HEK293 (cell line): ENCODE measurements around the gene EGFL8.

ENCODE experiments used
- CTCF ChIA-PET: fragments of 350-600 bp; formaldehyde crosslinking; extraction: SDS; loops from one replicate; lab custom pipeline; 2021; ENCODE audit warnings: antibody characterized with exemption; lab: Yijun Ruan, JAX
- POLR2A ChIA-PET: fragments of 300-600 bp; formaldehyde crosslinking; extraction: SDS; loops from one replicate; lab custom pipeline; 2020; ENCODE audit warnings: antibody characterized with exemption, inconsistent platforms; lab: Yijun Ruan, JAX
- H3K27ac ChIP-seq: fragments of 200-500 bp; sonication (Bioruptor generic); 2 replicates; pipeline ENCODE4 v1.5.1; 2014; ENCODE audit warnings: low read depth, low read length, control low read depth, inconsistent platforms; ENCODE audit errors: extremely low read depth
- H3K36me3 ChIP-seq, 2 experiments: fragments of 200-500 bp in 1 of 2; sonication (Bioruptor generic) in 1 of 2; 1 replicate in 1 of 2; 2 replicates in 1 of 2; pipeline ENCODE4 v1.5.1; 2014 to 2017; ENCODE audit warnings: inconsistent platforms in 2 of 2, low read length in 2 of 2; ENCODE audit not compliant: control insufficient read depth in 2 of 2, insufficient read depth in 1 of 2
- H3K4me1 ChIP-seq: fragments of 200-500 bp; sonication (Bioruptor generic); 2 replicates; pipeline ENCODE4 v1.5.1; 2014; ENCODE audit warnings: mild to moderate bottlenecking, low read length, inconsistent platforms; ENCODE audit not compliant: control insufficient read depth, insufficient read depth
- H3K4me3 ChIP-seq: 2 replicates; pipeline ENCODE4 v1.5.1; 2011; ENCODE audit warnings: low read depth, mild to moderate bottlenecking, control low read depth, low read length, moderate library complexity
- H3K9me3 ChIP-seq: fragments of 200-500 bp; sonication (Bioruptor generic); 2 replicates; pipeline ENCODE4 v1.5.1; 2014; ENCODE audit warnings: low read depth, low read length, inconsistent platforms; ENCODE audit not compliant: control insufficient read depth, insufficient read depth
- EGR2 ChIP-seq: fragments of 450-650 bp; formaldehyde crosslinking; IDR thresholded peaks from 2 replicates; pipeline ENCODE4 v1.5.1; 2016; ENCODE audit warnings: low read depth, missing biosample characterization, missing genetic modification characterization
- IKZF3 ChIP-seq: fragments of 450-650 bp; IDR thresholded peaks from 2 replicates; pipeline ENCODE4 v1.5.0; 2018; ENCODE audit warnings: missing biosample characterization, mild to moderate bottlenecking, missing genetic modification characterization, moderate library complexity
- KLF7 ChIP-seq: fragments of 450-650 bp; formaldehyde crosslinking; IDR thresholded peaks from 2 replicates; pipeline ENCODE4 v1.5.1; 2016; ENCODE audit warnings: missing biosample characterization, missing genetic modification characterization, borderline replicate concordance
- KLF8 ChIP-seq: fragments of 450-650 bp; formaldehyde crosslinking; IDR thresholded peaks from 2 replicates; pipeline ENCODE4 v1.5.1; 2016; ENCODE audit warnings: missing biosample characterization, missing genetic modification characterization
- KLF9 ChIP-seq: fragments of 450-650 bp; formaldehyde crosslinking; IDR thresholded peaks from 2 replicates; pipeline ENCODE4 v1.5.1; 2016; ENCODE audit warnings: missing biosample characterization, missing genetic modification characterization, low read depth
- MYNN ChIP-seq: fragments of 450-650 bp; formaldehyde crosslinking; IDR thresholded peaks from 2 replicates; pipeline ENCODE4 v1.5.1; 2016; ENCODE audit warnings: missing biosample characterization, missing genetic modification characterization, borderline replicate concordance
- SCRT1 ChIP-seq: fragments of 450-650 bp; formaldehyde crosslinking; IDR thresholded peaks from 2 replicates; pipeline ENCODE4 v1.5.1; 2016; ENCODE audit warnings: missing biosample characterization, missing genetic modification characterization, borderline replicate concordance
- SP2 ChIP-seq: fragments of 450-650 bp; formaldehyde crosslinking; IDR thresholded peaks from 2 replicates; pipeline ENCODE4 v1.5.1; 2016; ENCODE audit warnings: missing biosample characterization, missing genetic modification characterization
- SP3 ChIP-seq: fragments of 450-650 bp; formaldehyde crosslinking; IDR thresholded peaks from 2 replicates; pipeline ENCODE4 v1.5.1; 2016; ENCODE audit warnings: missing biosample characterization, missing genetic modification characterization
- TCF7L2 ChIP-seq: IDR thresholded peaks from 2 replicates; pipeline ENCODE4 v1.6.1; 2011; ENCODE audit warnings: low read depth, mild to moderate bottlenecking, inconsistent platforms, low read length, moderate library complexity, borderline replicate concordance
- YY2 ChIP-seq: fragments of 450-650 bp; formaldehyde crosslinking; IDR thresholded peaks from 2 replicates; pipeline ENCODE4 v1.5.1; 2016; ENCODE audit warnings: missing biosample characterization, missing genetic modification characterization
- ZBTB17 ChIP-seq: fragments of 450-650 bp; formaldehyde crosslinking; IDR thresholded peaks from 2 replicates; pipeline ENCODE4 v1.5.1; 2016; ENCODE audit warnings: missing biosample characterization, missing genetic modification characterization
- ZFP37 ChIP-seq: fragments of 450-650 bp; formaldehyde crosslinking; IDR thresholded peaks from 2 replicates; pipeline ENCODE4 v1.5.1; 2016; ENCODE audit warnings: missing biosample characterization, missing genetic modification characterization
- ZNF132 ChIP-seq: fragments of 450-650 bp; formaldehyde crosslinking; IDR thresholded peaks from 2 replicates; pipeline ENCODE4 v1.5.1; 2017; ENCODE audit warnings: missing biosample characterization, missing genetic modification characterization, borderline replicate concordance
- ZNF174 ChIP-seq: fragments of 450-650 bp; formaldehyde crosslinking; IDR thresholded peaks from 2 replicates; pipeline ENCODE4 v1.5.0; 2017; ENCODE audit warnings: missing biosample characterization, mild to moderate bottlenecking, missing genetic modification characterization
- ZNF302 ChIP-seq: fragments of 450-650 bp; formaldehyde crosslinking; IDR thresholded peaks from 2 replicates; pipeline ENCODE4 v1.5.1; 2016; ENCODE audit warnings: missing biosample characterization, missing genetic modification characterization, low read depth
- ZNF311 ChIP-seq: fragments of 450-650 bp; formaldehyde crosslinking; IDR thresholded peaks from 2 replicates; pipeline ENCODE4 v1.5.1; 2017; ENCODE audit warnings: missing biosample characterization, missing genetic modification characterization, borderline replicate concordance
- ZNF350 ChIP-seq: fragments of 450-650 bp; formaldehyde crosslinking; IDR thresholded peaks from 2 replicates; pipeline ENCODE4 v1.5.0; 2017; ENCODE audit warnings: missing biosample characterization, mild to moderate bottlenecking, missing genetic modification characterization
- ZNF354C ChIP-seq: fragments of 450-650 bp; formaldehyde crosslinking; IDR thresholded peaks from 2 replicates; pipeline ENCODE4 v1.5.1; 2016; ENCODE audit warnings: missing biosample characterization, missing genetic modification characterization, low read depth, borderline replicate concordance
- ZNF366 ChIP-seq: fragments of 450-650 bp; formaldehyde crosslinking; conservative IDR thresholded peaks from 2 replicates; pipeline ENCODE4 v1.5.1; 2016; ENCODE audit warnings: missing biosample characterization, missing genetic modification characterization
- ZNF600 ChIP-seq: fragments of 450-650 bp; formaldehyde crosslinking; IDR thresholded peaks from 2 replicates; pipeline ENCODE4 v1.5.1; 2016; ENCODE audit warnings: missing biosample characterization, missing genetic modification characterization
- ZNF623 ChIP-seq: fragments of 450-650 bp; formaldehyde crosslinking; IDR thresholded peaks from 2 replicates; pipeline ENCODE4 v1.5.1; 2016; ENCODE audit warnings: missing biosample characterization, missing genetic modification characterization
- ZNF747 ChIP-seq: fragments of 450-650 bp; formaldehyde crosslinking; IDR thresholded peaks from 2 replicates; pipeline ENCODE4 v1.5.1; 2016; ENCODE audit warnings: missing biosample characterization, missing genetic modification characterization
- TF ChIP-seq, protein P1 (sequence below): IDR thresholded peaks from 2 replicates; pipeline ENCODE4 v1.6.1; 2011; ENCODE audit warnings: mild to moderate bottlenecking, low read depth, low read length, borderline replicate concordance
- TF ChIP-seq, protein P2 (sequence below): fragments of 450-650 bp; formaldehyde crosslinking; IDR thresholded peaks from 2 replicates; pipeline ENCODE4 v1.5.1; 2016; ENCODE audit warnings: missing biosample characterization, missing genetic modification characterization
- TF ChIP-seq, protein P3 (sequence below): sonication (generic); formaldehyde crosslinking; IDR thresholded peaks from 2 replicates; pipeline ENCODE4 v1.8.1; 2022; ENCODE audit warnings: mild to moderate bottlenecking, moderate library complexity, missing genetic modification reagents
- TF ChIP-seq, protein P4 (sequence below): fragments of 450-650 bp; formaldehyde crosslinking; IDR thresholded peaks from 2 replicates; pipeline ENCODE4 v1.5.1; 2016; ENCODE audit warnings: missing biosample characterization, missing genetic modification characterization
- TF ChIP-seq, protein P5 (sequence below): fragments of 450-650 bp; formaldehyde crosslinking; IDR thresholded peaks from 2 replicates; pipeline ENCODE4 v1.5.1; 2016; ENCODE audit warnings: missing biosample characterization, missing genetic modification characterization

Gene EGFL8

DNA sequence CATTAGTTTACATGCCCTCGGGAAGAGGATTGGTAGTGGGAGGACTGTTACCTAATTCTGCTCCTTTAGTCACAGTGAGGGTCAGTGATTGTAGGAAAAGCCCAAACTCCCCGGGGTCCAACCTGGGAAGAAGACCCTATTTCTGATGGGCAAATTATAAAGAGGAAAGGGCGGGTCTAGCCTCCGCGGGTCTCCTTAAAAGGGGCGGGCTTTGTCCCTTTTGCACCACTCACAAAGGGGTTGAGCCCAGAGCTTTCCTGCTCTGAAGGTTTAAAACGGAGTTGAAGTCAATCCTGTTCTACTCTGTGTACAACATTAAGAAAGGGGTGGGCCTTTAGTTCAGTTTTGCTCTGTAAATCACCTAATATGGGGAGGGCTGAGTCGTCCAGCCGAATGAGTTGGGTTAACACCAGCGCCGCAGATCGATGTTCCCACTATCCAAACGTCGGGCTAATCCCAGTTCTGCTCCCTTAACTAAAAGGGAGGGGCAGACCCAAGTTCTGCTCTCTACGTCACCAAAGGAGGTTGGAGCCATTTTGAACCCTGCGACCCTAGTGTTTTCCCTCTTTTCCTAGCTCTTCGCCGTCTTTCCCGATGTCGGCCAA is 12.9 kb downstream of the EGFL8 start (continued):
- TF ChIP-seq ZNF132 (tag by site-specific recombination): no peak
- TF ChIP-seq, protein P1, sequence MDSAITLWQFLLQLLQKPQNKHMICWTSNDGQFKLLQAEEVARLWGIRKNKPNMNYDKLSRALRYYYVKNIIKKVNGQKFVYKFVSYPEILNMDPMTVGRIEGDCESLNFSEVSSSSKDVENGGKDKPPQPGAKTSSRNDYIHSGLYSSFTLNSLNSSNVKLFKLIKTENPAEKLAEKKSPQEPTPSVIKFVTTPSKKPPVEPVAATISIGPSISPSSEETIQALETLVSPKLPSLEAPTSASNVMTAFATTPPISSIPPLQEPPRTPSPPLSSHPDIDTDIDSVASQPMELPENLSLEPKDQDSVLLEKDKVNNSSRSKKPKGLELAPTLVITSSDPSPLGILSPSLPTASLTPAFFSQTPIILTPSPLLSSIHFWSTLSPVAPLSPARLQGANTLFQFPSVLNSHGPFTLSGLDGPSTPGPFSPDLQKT: no peak
- TF ChIP-seq ZNF623 (tag by site-specific recombination): 0 out of 2 replicates have a peak, but pooled peaks have one; percentile 8
- TF ChIP-seq KLF7 (tag by site-specific recombination): no peak
- peak; percentile 100 for TF ChIP-seq IKZF3
- TF ChIP-seq, protein P2, sequence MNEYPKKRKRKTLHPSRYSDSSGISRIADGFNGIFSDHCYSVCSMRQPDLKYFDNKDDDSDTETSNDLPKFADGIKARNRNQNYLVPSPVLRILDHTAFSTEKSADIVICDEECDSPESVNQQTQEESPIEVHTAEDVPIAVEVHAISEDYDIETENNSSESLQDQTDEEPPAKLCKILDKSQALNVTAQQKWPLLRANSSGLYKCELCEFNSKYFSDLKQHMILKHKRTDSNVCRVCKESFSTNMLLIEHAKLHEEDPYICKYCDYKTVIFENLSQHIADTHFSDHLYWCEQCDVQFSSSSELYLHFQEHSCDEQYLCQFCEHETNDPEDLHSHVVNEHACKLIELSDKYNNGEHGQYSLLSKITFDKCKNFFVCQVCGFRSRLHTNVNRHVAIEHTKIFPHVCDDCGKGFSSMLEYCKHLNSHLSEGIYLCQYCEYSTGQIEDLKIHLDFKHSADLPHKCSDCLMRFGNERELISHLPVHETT (tag by site-specific recombination): peak; percentile 24; the same call in 1 of the 2 replicates
- TF ChIP-seq ZBTB17 (tag by site-specific recombination): peak; percentile 97
- no peak for TF ChIP-seq SCRT1
- peak; percentile 22; the same call in 1 of the 2 replicates for TF ChIP-seq ZNF600 (tag by site-specific recombination)
- TF ChIP-seq ZNF747 (tag by site-specific recombination): no peak
- peak; percentile 40 for TF ChIP-seq KLF8 (tag by site-specific recombination)
- no peak for TF ChIP-seq ZNF174
- TF ChIP-seq KLF9 (tag by site-specific recombination): peak; percentile 39; the same call in 1 of the 2 replicates
- TF ChIP-seq, all 188 proteins: peak for 40

DNA sequence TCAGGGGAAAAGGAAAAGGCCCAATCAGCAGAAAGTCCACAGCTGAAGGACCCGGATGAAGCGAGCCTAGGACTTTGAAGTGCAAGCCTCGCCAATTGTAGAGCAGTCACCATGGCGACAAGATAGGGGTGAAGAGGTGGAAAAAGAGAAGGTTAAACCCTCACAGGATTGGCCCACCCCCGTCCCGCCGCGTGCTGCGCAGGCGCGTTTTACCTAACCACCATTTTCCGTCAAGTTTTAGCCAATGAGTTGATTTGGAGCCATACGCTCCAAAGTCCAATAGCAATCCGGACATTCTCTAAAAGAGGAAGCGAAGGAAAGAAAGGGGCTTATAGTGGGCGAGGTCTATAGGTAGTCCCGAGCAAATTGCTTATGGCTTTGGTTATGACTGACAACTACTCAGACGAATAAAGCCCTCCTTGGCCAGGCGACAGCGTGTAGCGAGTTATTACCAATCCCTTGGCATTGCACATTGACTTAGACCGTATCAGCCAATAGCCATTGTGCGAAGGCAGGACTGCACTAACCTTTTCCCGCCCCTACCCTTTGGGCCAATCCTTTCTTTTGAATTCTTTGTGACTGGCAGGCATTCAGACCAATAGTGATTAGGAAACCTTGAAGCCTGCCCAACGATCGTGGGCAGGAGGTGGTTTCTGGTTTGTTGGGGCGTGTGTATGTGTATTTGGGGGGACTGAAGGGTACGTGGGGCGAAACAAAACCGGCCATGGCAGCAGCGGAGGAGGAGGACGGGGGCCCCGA is 13.6 kb downstream of the EGFL8 start, which contains the start of gene RNF5:
Gene RNF5 (plus strand): TSS at position 618 of the 759 bp plus-strand sequence. CDS start 107 bp downstream, at position 725.
- H3K4me1 ChIP-seq: peaks cover 14% of the 10 kb centered on the region
- TF ChIP-seq TCF7L2: peak; percentile 92
- peak; percentile 68; the same call in 1 of the 2 replicates for TF ChIP-seq ZBTB17 (tag by site-specific recombination)
- TF ChIP-seq ZNF302 (tag by site-specific recombination): no peak
- peak; percentile 84; the same call in 1 of the 2 replicates for TF ChIP-seq EGR2 (tag by site-specific recombination)
- TF ChIP-seq, protein P3, sequence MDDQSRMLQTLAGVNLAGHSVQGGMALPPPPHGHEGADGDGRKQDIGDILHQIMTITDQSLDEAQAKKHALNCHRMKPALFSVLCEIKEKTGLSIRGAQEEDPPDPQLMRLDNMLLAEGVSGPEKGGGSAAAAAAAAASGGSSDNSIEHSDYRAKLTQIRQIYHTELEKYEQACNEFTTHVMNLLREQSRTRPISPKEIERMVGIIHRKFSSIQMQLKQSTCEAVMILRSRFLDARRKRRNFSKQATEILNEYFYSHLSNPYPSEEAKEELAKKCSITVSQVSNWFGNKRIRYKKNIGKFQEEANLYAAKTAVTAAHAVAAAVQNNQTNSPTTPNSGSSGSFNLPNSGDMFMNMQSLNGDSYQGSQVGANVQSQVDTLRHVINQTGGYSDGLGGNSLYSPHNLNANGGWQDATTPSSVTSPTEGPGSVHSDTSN (CRISPR knock-in tag): peak; percentile 98
- no peak for TF ChIP-seq ZNF350 (tag by site-specific recombination)
- no peak for TF ChIP-seq ZNF354C
- TF ChIP-seq, protein P4, sequence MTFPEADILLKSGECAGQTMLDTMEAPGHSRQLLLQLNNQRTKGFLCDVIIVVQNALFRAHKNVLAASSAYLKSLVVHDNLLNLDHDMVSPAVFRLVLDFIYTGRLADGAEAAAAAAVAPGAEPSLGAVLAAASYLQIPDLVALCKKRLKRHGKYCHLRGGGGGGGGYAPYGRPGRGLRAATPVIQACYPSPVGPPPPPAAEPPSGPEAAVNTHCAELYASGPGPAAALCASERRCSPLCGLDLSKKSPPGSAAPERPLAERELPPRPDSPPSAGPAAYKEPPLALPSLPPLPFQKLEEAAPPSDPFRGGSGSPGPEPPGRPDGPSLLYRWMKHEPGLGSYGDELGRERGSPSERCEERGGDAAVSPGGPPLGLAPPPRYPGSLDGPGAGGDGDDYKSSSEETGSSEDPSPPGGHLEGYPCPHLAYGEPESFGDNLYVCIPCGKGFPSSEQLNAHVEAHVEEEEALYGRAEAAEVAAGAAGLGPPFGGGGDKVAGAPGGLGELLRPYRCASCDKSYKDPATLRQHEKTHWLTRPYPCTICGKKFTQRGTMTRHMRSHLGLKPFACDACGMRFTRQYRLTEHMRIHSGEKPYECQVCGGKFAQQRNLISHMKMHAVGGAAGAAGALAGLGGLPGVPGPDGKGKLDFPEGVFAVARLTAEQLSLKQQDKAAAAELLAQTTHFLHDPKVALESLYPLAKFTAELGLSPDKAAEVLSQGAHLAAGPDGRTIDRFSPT (tag by site-specific recombination): peak; percentile 65; the same call in 1 of the 2 replicates
- TF ChIP-seq, protein P5, sequence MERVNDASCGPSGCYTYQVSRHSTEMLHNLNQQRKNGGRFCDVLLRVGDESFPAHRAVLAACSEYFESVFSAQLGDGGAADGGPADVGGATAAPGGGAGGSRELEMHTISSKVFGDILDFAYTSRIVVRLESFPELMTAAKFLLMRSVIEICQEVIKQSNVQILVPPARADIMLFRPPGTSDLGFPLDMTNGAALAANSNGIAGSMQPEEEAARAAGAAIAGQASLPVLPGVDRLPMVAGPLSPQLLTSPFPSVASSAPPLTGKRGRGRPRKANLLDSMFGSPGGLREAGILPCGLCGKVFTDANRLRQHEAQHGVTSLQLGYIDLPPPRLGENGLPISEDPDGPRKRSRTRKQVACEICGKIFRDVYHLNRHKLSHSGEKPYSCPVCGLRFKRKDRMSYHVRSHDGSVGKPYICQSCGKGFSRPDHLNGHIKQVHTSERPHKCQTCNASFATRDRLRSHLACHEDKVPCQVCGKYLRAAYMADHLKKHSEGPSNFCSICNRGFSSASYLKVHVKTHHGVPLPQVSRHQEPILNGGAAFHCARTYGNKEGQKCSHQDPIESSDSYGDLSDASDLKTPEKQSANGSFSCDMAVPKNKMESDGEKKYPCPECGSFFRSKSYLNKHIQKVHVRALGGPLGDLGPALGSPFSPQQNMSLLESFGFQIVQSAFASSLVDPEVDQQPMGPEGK (tag by site-specific recombination): peak; percentile 88
- no peak for TF ChIP-seq ZFP37 (tag by site-specific recombination)
- TF ChIP-seq YY2 (tag by site-specific recombination): no peak
- TF ChIP-seq ZNF366: peak; percentile 100
- peak; percentile 87 for TF ChIP-seq SP3 (tag by site-specific recombination)
- TF ChIP-seq ZNF311 (tag by site-specific recombination): no peak
- TF ChIP-seq MYNN (tag by site-specific recombination): peak; percentile 87
- TF ChIP-seq SP2 (tag by site-specific recombination): peak; percentile 97

More for the DNA sequence above, 13.6 kb downstream of the EGFL8 start, which contains the start of gene RNF5:
- CTCF ChIA-PET: interaction anchor here (0.6 to 1.6 kb wide), 7 partner anchors 15 to 236 kb away, joined by 3 to 15 read pairs (median 3); no protein-coding TSS in a partner anchor
- H3K27ac ChIP-seq: peak within 1 kb of the TSS; percentile 80
- POLR2A ChIA-PET: interaction anchor here (0.5 to 2.5 kb wide), 17 partner anchors 7 to 794 kb away, joined by 3 to 38 read pairs (median 5); partner anchors contain the start of genes ATF6B, EGFL8, FKBPL and GPSM3
- peaks cover 0 to 39% of the 10 kb centered on the region in 2 experiments; a peak in 2 of 3 replicates for H3K36me3 ChIP-seq
- H3K9me3 ChIP-seq: no peaks in the 10 kb centered on the region
- peak within 1 kb of the TSS; percentile 68 for H3K4me3 ChIP-seq
